Activated CD8-positive, alpha-beta T cell treated with anti-CD3 and anti-CD28 coated beads for 36 hours (primary cell): ENCODE data around the gene PDE9A. TPM values are rescaled to one million over a fixed set of nuclear protein-coding genes. Genes with fewer than 3 reads are reported as not detected.

Experiments
- ATAC-seq: fragments of 200-7000 bp; cut with Tn5 transposase; one replicate; pipeline ENCODE4 v1.10.0; 2021; ENCODE audit warnings: mild to moderate bottlenecking, moderate library complexity
- CTCF ChIA-PET: fragments of 350-600 bp; sonication (Branson Sonifier 250); formaldehyde crosslinking; loops from one replicate; lab custom pipeline; 2021; ENCODE audit warnings: antibody characterized with exemption; lab: Charles Lee
- POLR2A ChIA-PET: fragments of 350-600 bp; sonication (Branson Sonifier 250); formaldehyde crosslinking; loops from one replicate; lab custom pipeline; 2021; ENCODE audit warnings: antibody characterized with exemption; lab: Charles Lee
- DNase-seq: peaks from one replicate; pipeline ENCODE4 v3.0.0-alpha.2; 2020
- H3K27ac Mint-ChIP-seq: one replicate; pipeline ENCODE4 v1.8.0; 2021; ENCODE audit warnings: mild to moderate bottlenecking, mixed read lengths
- H3K27me3 Mint-ChIP-seq: one replicate; pipeline ENCODE4 v1.8.0; 2021; ENCODE audit warnings: mixed read lengths
- H3K36me3 Mint-ChIP-seq: one replicate; pipeline ENCODE4 v1.8.0; 2021; ENCODE audit warnings: low read depth, mixed read lengths
- H3K4me1 Mint-ChIP-seq: one replicate; pipeline ENCODE4 v1.8.0; 2021; ENCODE audit warnings: low read depth, mixed read lengths
- H3K4me3 Mint-ChIP-seq: one replicate; pipeline ENCODE4 v1.8.0; 2021; ENCODE audit warnings: mild to moderate bottlenecking, moderate library complexity, mixed read lengths
- H3K9me3 Mint-ChIP-seq: one replicate; pipeline ENCODE4 v1.8.0; 2021; ENCODE audit warnings: mixed read lengths
- CTCF ChIP-seq: fragments of 200-600 bp; IDR thresholded peaks from one replicate; pipeline ENCODE4 v1.8.0; 2022; ENCODE audit warnings: antibody characterized with exemption, mild to moderate bottlenecking
- intact Hi-C: fragments of 100-400 bp; cut with micrococcal nuclease; formaldehyde crosslinking; loops from one replicate; pipeline ENCODE4 v1.10.0; 2022
- total RNA-seq, 2 experiments: library from RNA; stranded (reverse); gene quantifications; one replicate each; pipeline ENCODE4 v1.2.3, GENCODE V29; 2021

The PDE9A gene
- total RNA-seq, 2 experiments from 2014 or later = 11.1 to 11.5 TPM

GRCh38 chr21:42681296-42682206, 28.1 kb downstream of the PDE9A start:
- H3K4me3 Mint-ChIP-seq = no peak overlapping the region
- DNase-seq (peak; percentile 61), ATAC-seq (peak; percentile 27)
- intact Hi-C loops = no loop called here
- H3K4me1 Mint-ChIP-seq = peaks cover 61% of the 10 kb centered on the region
- POLR2A ChIA-PET = no interaction called here
- no peak overlapping the region for H3K27ac Mint-ChIP-seq
- H3K27me3 Mint-ChIP-seq = no peaks in the 10 kb centered on the region
- no peaks in the 10 kb centered on the region for H3K9me3 Mint-ChIP-seq
- CTCF ChIA-PET = no interaction called here
- no peak for TF ChIP-seq CTCF
- no peaks in the 10 kb centered on the region for H3K36me3 Mint-ChIP-seq

DNA sequence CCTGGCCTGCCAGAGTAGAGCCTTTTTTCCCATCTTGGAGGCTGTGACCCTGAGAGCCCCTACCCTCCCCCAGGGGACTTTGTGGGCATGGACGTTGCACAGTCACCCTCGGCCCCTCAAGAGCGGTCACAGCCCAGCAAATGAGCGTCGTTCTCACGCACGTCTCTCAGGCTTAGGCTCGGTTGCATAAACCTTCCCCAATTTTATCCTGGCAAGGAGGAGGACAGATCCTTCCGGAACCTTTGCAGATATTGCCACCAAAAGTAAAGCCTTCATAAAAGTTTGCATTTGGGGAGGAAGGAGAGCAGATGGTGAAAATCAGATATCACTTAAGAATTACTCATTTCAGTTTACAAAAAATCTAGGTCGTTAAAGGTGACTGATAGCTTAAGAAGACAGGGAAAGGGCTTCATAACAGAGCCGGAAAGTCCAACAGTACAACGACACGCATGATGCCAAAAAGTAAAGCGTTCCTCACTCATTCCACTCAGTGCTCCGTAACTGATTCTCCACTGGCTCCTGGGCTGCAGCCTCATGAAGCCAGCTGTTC, 29.3 kb downstream of the PDE9A start:
- POLR2A ChIA-PET = interaction anchor here (1.1 kb wide), 2 partner anchors 9 to 236 kb away, joined by 3 read pairs; no protein-coding TSS in a partner anchor

GRCh38 chr21:42683371-42684108, 30.1 kb downstream of the PDE9A start:
- CTCF ChIA-PET = interaction anchor here (1.3 kb wide), 1 partner anchor 31 kb away, joined by 3 read pairs; no protein-coding TSS in a partner anchor
- POLR2A ChIA-PET = interaction anchor here (0.6 to 1.4 kb wide), 5 partner anchors 10 to 237 kb away, joined by 3 read pairs; no protein-coding TSS in a partner anchor
- peak overlapping the region; percentile 96 for H3K27ac Mint-ChIP-seq
- peak overlapping the region; percentile 71 for H3K4me3 Mint-ChIP-seq
- H3K36me3 Mint-ChIP-seq = no peaks in the 10 kb centered on the region
- ATAC-seq = peak; percentile 27
- TF ChIP-seq CTCF = no peak
- intact Hi-C loops = loop anchor here (2.0 kb wide), 1 partner anchor 31 kb away; the partner anchor contains the start of gene PDE9A
- H3K9me3 Mint-ChIP-seq = no peaks in the 10 kb centered on the region
- peak; percentile 69 for DNase-seq
- no peaks in the 10 kb centered on the region for H3K27me3 Mint-ChIP-seq
- peaks cover 53% of the 10 kb centered on the region for H3K4me1 Mint-ChIP-seq

More for the DNA sequence above, 29.3 kb downstream of the PDE9A start:
- Mint-ChIP-seq H3K27me3 (no peaks in the 10 kb centered on the region), H3K9me3 (no peaks in the 10 kb centered on the region), H3K36me3 (no peaks in the 10 kb centered on the region), H3K4me1 (peaks cover 61% of the 10 kb centered on the region), H3K4me3 (no peak overlapping the region), H3K27ac (no peak overlapping the region)
- no peak for DNase-seq
- CTCF ChIA-PET = interaction anchor here (1.3 kb wide), 1 partner anchor 30 kb away, joined by 3 read pairs; no protein-coding TSS in a partner anchor
- intact Hi-C loops = no loop called here
- no peak for ATAC-seq
- no peak for TF ChIP-seq CTCF

- H3K27ac Mint-ChIP-seq = peak overlapping the region; percentile 96
- intact Hi-C loops = loop anchor here (2.0 kb wide), 1 partner anchor 32 kb away; the partner anchor contains the start of gene PDE9A
- POLR2A ChIA-PET = interaction anchor here (0.6 to 1.4 kb wide), 7 partner anchors 11 to 350 kb away, joined by 3 to 4 read pairs (median 3); no protein-coding TSS in a partner anchor
- H3K27me3 Mint-ChIP-seq = no peaks in the 10 kb centered on the region
- no peaks in the 10 kb centered on the region for H3K9me3 Mint-ChIP-seq
- DNase-seq (peak; percentile 74), ATAC-seq (peak; percentile 64)
- no peak for TF ChIP-seq CTCF
- H3K4me1 Mint-ChIP-seq = peaks cover 50% of the 10 kb centered on the region
- CTCF ChIA-PET = interaction anchor here (1.0 to 1.5 kb wide), 3 partner anchors 13 to 63 kb away, joined by 3 to 4 read pairs (median 3); partner anchors contain the start of gene PDE9A
- H3K4me3 Mint-ChIP-seq = peak overlapping the region; percentile 71
- H3K36me3 Mint-ChIP-seq = no peaks in the 10 kb centered on the region
These were observed 30.9 kb downstream of the PDE9A start for GRCh38 chr21:42684109-42684916.
